Prostate gland (tissue), 2 donors: ENCODE results near the gene PPP4R2. TPM values are rescaled to one million over a fixed set of nuclear protein-coding genes. Genes with fewer than 3 reads are reported as not detected.
A peak's percentile ranks its signal among the peaks of the same experiment; 100 is the strongest.

Source experiments
- DNase-seq: peaks from one replicate; pipeline ENCODE4 v3.0.0-alpha.2; 2019; ENCODE audit warnings: low spot score
- H3K27ac ChIP-seq, 2 donors: fragments of 200-600 bp; sonication (generic); 2 replicates each; pipeline ENCODE4 v1.5.1; 2017 to 2019
- H3K27me3 ChIP-seq: fragments of 200-600 bp; sonication (generic); replicated peaks from 2 replicates; pipeline ENCODE4 v1.5.1; 2019; ENCODE audit not compliant: insufficient read depth
- H3K36me3 ChIP-seq, 2 donors: fragments of 200-600 bp; sonication (generic); 1 replicate in 1 of 2; 2 replicates in 1 of 2; pipeline versions ENCODE4 v1.5.1 to v1.8.1; 2017 to 2019
- H3K4me1 ChIP-seq: fragments of 200-600 bp; sonication (generic); replicated peaks from 2 replicates; pipeline ENCODE4 v1.5.1; 2019
- H3K4me3 ChIP-seq, 2 donors: fragments of 200-600 bp; sonication (generic); 2 replicates each; pipeline ENCODE4 v1.5.1; 2017 to 2019
- H3K9me3 ChIP-seq: fragments of 200-600 bp; sonication (generic); 2 replicates; pipeline ENCODE4 v1.5.1; 2017
- POLR2A ChIP-seq: fragments of 450-650 bp; IDR thresholded peaks from one replicate; pipeline ENCODE4 v1.6.1; 2016; ENCODE audit warnings: antibody characterized with exemption, mild to moderate bottlenecking
- POLR2AphosphoS5 ChIP-seq: sonication (generic); formaldehyde crosslinking; IDR thresholded peaks from one replicate; pipeline ENCODE4 v1.6.1; 2017; ENCODE audit warnings: antibody characterized with exemption
- WGBS: methylation state at CpG from one replicate; pipeline ENCODE4 v1.1.5; 2018; 5-methylcytosine and 5-hydroxymethylcytosine counted together
- intact Hi-C: fragments of 100-400 bp; cut with DNase I; formaldehyde crosslinking; loops from one replicate; pipeline ENCODE4 v1.14.2; 2022
- total RNA-seq, 2 donors: library from RNA; depleted of rRNA; stranded (reverse); fragments of >200 nt; gene quantifications; one replicate each; pipeline ENCODE4 v1.1.0, GENCODE V29; 2016
- TF ChIP-seq, protein P1 (sequence below), 4 experiments: fragments of 200-600 bp in 2 of 4; fragments of 450-650 bp in 2 of 4; sonication (generic) in 2 of 4; IDR thresholded peaks; 1 replicate in 3 of 4; 2 replicates in 1 of 4; pipeline ENCODE4 v1.5.1; 2016 to 2019; ENCODE audit warnings: antibody characterized with exemption in 4 of 4, mild to moderate bottlenecking in 2 of 4, moderate library complexity in 2 of 4

PPP4R2 gene, protein sequence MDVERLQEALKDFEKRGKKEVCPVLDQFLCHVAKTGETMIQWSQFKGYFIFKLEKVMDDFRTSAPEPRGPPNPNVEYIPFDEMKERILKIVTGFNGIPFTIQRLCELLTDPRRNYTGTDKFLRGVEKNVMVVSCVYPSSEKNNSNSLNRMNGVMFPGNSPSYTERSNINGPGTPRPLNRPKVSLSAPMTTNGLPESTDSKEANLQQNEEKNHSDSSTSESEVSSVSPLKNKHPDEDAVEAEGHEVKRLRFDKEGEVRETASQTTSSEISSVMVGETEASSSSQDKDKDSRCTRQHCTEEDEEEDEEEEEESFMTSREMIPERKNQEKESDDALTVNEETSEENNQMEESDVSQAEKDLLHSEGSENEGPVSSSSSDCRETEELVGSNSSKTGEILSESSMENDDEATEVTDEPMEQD
- 10 to 100 TPM; 29.6 to 41.8 TPM for total RNA-seq

DNA sequence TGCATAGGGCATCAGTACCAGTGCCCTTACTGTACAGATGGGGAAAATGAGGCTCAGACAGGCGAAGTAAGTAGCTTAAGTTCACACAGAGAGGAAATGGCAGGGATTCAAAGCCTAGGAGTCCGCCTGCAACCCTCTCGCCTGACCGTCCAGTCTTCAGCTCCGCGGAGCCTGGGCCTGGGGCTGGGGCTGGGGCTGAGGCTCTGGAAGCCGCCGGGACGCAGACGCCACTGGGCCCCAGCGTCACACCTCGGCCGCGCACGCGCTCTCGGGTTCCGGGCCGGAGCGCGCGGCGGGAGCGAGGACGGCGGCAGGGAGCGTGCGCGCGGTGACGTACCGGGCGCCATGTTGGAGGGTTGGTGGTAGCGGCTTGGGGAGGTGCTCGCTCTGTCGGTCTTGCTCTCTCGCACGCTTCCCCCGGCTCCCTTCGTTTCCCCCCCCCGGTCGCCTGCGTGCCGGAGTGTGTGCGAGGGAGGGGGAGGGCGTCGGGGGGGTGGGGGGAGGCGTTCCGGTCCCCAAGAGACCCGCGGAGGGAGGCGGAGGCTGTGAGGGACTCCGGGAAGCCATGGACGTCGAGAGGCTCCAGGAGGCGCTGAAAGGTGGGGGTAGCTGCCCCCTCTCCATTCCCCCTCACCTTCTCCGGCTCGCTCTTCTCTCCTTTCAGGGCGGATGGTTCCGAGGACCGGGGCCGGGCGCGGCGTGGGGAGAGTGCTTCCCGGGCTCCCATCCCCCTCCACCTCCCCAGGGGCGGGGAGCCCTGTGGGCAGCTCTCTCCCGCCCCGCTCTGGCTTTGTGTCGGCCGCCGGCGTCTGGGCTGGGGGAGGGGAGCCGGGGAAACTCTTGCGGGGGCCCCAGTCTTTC, at the start of gene PPP4R2:
TSS of gene PPP4R2 (plus strand) at position 339 of the 861 bp plus-strand sequence. CDS start at position 566, 227 bp downstream.
- peaks cover 4% of the 10 kb centered on the region for H3K4me1 ChIP-seq
- peak within 1 kb of the TSS; percentile 73 to 94 for H3K4me3 ChIP-seq
- TF ChIP-seq POLR2A (peak; percentile 84), POLR2AphosphoS5 (peak; percentile 65)
- TF ChIP-seq, protein P1, sequence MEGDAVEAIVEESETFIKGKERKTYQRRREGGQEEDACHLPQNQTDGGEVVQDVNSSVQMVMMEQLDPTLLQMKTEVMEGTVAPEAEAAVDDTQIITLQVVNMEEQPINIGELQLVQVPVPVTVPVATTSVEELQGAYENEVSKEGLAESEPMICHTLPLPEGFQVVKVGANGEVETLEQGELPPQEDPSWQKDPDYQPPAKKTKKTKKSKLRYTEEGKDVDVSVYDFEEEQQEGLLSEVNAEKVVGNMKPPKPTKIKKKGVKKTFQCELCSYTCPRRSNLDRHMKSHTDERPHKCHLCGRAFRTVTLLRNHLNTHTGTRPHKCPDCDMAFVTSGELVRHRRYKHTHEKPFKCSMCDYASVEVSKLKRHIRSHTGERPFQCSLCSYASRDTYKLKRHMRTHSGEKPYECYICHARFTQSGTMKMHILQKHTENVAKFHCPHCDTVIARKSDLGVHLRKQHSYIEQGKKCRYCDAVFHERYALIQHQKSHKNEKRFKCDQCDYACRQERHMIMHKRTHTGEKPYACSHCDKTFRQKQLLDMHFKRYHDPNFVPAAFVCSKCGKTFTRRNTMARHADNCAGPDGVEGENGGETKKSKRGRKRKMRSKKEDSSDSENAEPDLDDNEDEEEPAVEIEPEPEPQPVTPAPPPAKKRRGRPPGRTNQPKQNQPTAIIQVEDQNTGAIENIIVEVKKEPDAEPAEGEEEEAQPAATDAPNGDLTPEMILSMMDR (IDR thresholded peaks at IDR 0.05) = peak in 2 of 4 experiments; percentile 6 to 31
- intact Hi-C loops = loop anchor here (5.0 kb wide), 2 partner anchors 109 to 149 kb away; partner anchors contain the start of genes GXYLT2 and SHQ1
- no peaks in the 10 kb centered on the region for H3K9me3 ChIP-seq
- peak; percentile 80 for DNase-seq
- H3K27me3 ChIP-seq = no peaks in the 10 kb centered on the region
- WGBS = 2% methylated on average over 54 of the region's 75 CpGs
- no peaks in the 10 kb centered on the region for H3K36me3 ChIP-seq
- H3K27ac ChIP-seq = peak within 1 kb of the TSS; percentile 98

DNA sequence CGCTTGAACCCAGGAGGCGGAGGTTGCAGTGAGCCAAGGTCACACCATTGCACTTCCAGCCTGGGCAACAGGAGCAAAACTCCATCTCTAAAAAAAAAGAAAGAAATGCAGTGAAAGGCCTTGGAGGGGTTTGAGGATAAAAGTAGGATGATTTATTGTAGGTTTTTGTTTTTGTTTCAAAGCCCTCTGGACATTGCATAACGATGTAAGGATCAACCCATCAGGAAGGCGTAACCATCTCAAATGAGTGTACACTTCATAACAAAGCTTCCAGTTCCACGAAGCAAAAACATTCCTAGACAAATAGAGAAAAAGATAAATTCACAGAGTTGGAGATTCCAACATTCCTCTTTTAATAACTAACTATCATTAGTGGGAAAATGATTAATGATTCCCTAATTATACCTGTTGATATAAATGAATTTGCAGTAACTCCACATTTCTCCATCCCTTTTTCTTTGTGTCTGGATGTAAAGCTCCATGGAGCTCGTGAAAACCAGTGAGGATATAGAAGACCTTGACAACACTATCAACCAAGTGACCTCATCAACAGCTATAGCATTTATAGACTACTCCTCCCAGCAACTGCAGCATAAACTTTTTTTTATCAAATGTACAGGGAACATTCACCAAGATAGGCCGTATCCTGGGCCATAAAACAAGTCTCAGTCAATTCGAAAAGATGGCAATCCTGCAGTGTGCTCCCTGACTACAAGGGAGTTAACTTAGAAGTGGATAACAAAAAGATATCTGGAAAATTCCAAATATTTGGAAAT, 48.7 kb upstream of the PPP4R2 start:
- Histone ChIP-seq H3K9me3 (no peaks in the 10 kb centered on the region), H3K27ac (no peak overlapping the region), H3K36me3 (no peaks in the 10 kb centered on the region), H3K4me3 (no peak overlapping the region), H3K4me1 (no peaks in the 10 kb centered on the region), H3K27me3 (no peaks in the 10 kb centered on the region)
- intact Hi-C loops = no loop called here
- DNase-seq = no peak
- TF ChIP-seq POLR2A (no peak), POLR2AphosphoS5 (no peak)
- 85% methylated on average over 8 of the region's 8 CpGs for WGBS

DNA sequence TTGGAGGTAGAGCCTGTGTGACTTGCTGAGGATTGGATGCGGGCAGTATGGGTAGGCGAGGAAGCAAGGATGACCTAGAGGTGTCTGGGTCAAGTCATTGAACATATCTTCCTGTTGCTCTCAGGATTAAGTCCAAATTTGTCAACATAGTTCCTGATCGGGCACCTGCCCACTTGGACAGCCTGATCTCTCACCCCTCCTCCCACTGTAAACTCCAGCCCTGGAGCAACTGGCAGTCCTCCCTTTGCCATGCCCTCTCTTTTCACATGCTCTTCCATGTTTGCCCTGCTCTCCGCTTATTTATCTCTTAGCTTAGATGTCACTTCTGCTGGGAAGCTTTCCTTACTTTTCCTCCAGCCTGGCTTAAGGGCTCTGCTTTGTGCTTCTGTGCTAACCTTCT, 47.6 kb upstream of the PPP4R2 start:
- intact Hi-C loops = no loop called here
- TF ChIP-seq POLR2A (no peak), POLR2AphosphoS5 (no peak)
- TF ChIP-seq, protein P1 (IDR thresholded peaks at IDR 0.05) = no peak

DNA sequence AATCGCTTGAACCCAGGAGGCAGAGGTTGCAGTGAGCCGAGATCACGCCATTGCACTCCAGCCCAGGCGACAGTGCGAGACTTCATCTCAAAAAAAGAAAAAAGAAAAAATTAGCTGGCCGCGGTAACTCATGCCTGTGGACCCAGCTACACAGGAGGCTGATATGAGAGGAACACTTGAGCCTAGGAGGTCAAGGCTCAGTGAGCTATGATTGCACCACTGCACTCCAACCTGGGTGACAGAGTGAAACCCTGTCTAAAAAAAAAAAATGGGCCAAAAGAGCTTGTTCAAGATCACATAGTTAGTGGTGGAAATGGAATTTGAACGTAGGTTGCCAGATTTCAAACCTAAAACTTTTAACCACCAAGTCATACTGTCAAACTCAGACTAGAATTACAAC, 46.2 kb upstream of the PPP4R2 start:
- H3K9me3 ChIP-seq = no peaks in the 10 kb centered on the region
- intact Hi-C loops = no loop called here
- H3K4me3 ChIP-seq = no peak overlapping the region
- H3K27ac ChIP-seq = no peak overlapping the region
- H3K4me1 ChIP-seq = no peaks in the 10 kb centered on the region
- DNase-seq = no peak
- 95% methylated on average over 8 of the region's 8 CpGs for WGBS
- TF ChIP-seq, protein P1 (IDR thresholded peaks at IDR 0.05) = no peak
- TF ChIP-seq POLR2A = no peak
- H3K36me3 ChIP-seq = no peaks in the 10 kb centered on the region
- no peaks in the 10 kb centered on the region for H3K27me3 ChIP-seq

More for the DNA sequence above, 47.6 kb upstream of the PPP4R2 start:
- 90% methylated on average over 4 of the region's 4 CpGs for WGBS
- Histone ChIP-seq H3K4me1 (no peaks in the 10 kb centered on the region), H3K36me3 (no peaks in the 10 kb centered on the region), H3K27ac (no peak overlapping the region), H3K4me3 (no peak overlapping the region), H3K27me3 (no peaks in the 10 kb centered on the region), H3K9me3 (no peaks in the 10 kb centered on the region)
- DNase-seq = no peak

DNA sequence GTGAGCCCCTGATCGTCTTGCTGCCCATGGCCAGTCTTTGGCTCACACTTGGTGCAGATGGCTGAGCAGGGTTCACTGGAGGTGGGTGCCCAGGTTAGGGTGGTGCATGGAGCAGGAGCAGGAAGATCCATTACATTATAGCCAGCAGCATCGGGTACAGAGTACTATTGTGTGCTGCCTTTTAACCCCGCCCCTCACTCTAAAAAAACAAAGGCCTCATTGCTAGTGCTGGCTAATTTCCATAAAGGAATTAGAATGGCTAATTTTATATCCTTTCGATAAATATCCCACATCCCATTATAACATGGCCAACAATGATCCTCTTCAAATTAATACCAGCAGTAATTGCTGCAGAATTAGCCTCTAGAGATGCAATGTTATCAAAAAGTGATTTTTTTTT, 45.8 kb upstream of the PPP4R2 start:
- no peak for DNase-seq
- 81% methylated on average over 4 of the region's 4 CpGs for WGBS
- TF ChIP-seq, protein P1 (IDR thresholded peaks at IDR 0.05) = no peak
- TF ChIP-seq POLR2AphosphoS5 (no peak), POLR2A (no peak)
- no peaks in the 10 kb centered on the region for H3K36me3 ChIP-seq
- no peaks in the 10 kb centered on the region for H3K27me3 ChIP-seq
- intact Hi-C loops = no loop called here
- no peak overlapping the region for H3K27ac ChIP-seq
- no peaks in the 10 kb centered on the region for H3K9me3 ChIP-seq
- no peaks in the 10 kb centered on the region for H3K4me1 ChIP-seq
- no peak overlapping the region for H3K4me3 ChIP-seq
